Right cardiac atrium (tissue), 5 donors: ENCODE results near the gene TOR1B. TPM values are rescaled to one million over a fixed set of nuclear protein-coding genes. Genes with fewer than 3 reads are reported as not detected.

Experiments
- ATAC-seq, 2 donors: fragments of 200-7000 bp; cut with Tn5 transposase; one replicate each; pipeline versions ENCODE4 v1.8.0 to v1.9.1; 2020; ENCODE audit warnings: moderate library complexity in 2 of 2, mild to moderate bottlenecking in 1 of 2
- DNase-seq, 3 donors: peaks; one replicate each; pipeline ENCODE4 v3.0.0-alpha.2; 2020
- H3K27ac ChIP-seq: one replicate; pipeline ENCODE4 v1.5.1; 2013; ENCODE audit warnings: mild to moderate bottlenecking, low read length, control low read depth, moderate library complexity
- H3K27me3 ChIP-seq: one replicate; pipeline ENCODE4 v1.6.1; 2013; ENCODE audit not compliant: control insufficient read depth, insufficient read depth
- H3K4me1 ChIP-seq: one replicate; pipeline ENCODE4 v1.6.1; 2013; ENCODE audit warnings: low read length; ENCODE audit not compliant: control insufficient read depth, insufficient read depth
- H3K4me3 ChIP-seq: one replicate; pipeline ENCODE4 v1.5.1; 2013; ENCODE audit warnings: low read length, control low read depth
- H3K9me3 ChIP-seq: one replicate; pipeline ENCODE4 v1.6.1; 2013; ENCODE audit warnings: low read length; ENCODE audit not compliant: control insufficient read depth
- WGBS: extraction: QIAGEN DNeasy Blood & Tissue Kit; methylation state at CpG from one replicate; pipeline ENCODE4 v1.1.7; 2013; 5-methylcytosine and 5-hydroxymethylcytosine counted together
- intact Hi-C, 4 donors: fragments of 100-400 bp; cut with DNase I; formaldehyde crosslinking; loops; one replicate each; pipeline versions ENCODE4 v1.11.0 to v1.14.0; 2022 to 2023
- polyA plus RNA-seq: library from polyadenylated mRNA; stranded (reverse); fragments of 200-250 nt; gene quantifications from one replicate; pipeline ENCODE4 v1.2.3, GENCODE V29; 2013
- total RNA-seq, 4 donors: library from RNA; stranded (reverse); fragmentation: NEBNext Ultra II Directional; extraction: Animal tissue kit (Norgen Biotek cat#: 25700); gene quantifications; one replicate each; pipeline ENCODE4 v1.2.1, GENCODE V29; 2021
- donor health status: healthy with polysubstance abuse.
- donor health status: DM: no; HTN: yes; CAD: no.
- donor health status: DM: no; HTN: no; CAD: no.
- donor health status: DM: no; HTN: yes; CAD: no; lungs with severe emphysema.
- donor health status: DM: yes; HTN: yes; CAD: no.

Gene TOR1B
- total and polyA plus RNA-seq, 5 donors, result 8.8 to 12.2 (median 10.0) TPM

DNA sequence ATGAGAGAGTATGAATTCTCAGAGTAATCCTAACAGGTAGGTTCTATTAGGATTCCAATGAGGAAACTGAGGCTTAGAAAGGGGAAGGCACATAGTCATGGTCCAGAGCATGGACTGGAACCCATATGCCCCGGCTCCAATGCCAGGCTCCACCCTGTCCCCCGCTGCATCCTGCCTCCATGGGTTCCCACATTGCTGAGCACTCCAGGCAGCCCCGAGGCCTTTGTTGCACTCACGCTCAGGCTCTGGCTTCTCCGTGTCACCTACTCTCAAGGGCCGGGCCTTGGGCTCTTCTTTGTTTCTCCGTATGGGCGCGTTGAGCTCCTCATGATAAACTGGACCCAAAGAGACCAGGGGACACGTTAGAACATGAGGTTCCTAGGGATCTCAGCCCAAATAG is 26.0 kb downstream of the TOR1B start:
- DNase-seq (peak in 1 of 3 donors; percentile 61), ATAC-seq (no peak)
- H3K27ac ChIP-seq, result no peak overlapping the region
- 92% methylated on average over 10 of the region's 10 CpGs for WGBS
- intact Hi-C loops, result no loop called here
- H3K4me3 ChIP-seq, result no peak overlapping the region
- no peaks in the 10 kb centered on the region for H3K4me1 ChIP-seq
- no peaks in the 10 kb centered on the region for H3K27me3 ChIP-seq
- H3K9me3 ChIP-seq, result no peaks in the 10 kb centered on the region

DNA sequence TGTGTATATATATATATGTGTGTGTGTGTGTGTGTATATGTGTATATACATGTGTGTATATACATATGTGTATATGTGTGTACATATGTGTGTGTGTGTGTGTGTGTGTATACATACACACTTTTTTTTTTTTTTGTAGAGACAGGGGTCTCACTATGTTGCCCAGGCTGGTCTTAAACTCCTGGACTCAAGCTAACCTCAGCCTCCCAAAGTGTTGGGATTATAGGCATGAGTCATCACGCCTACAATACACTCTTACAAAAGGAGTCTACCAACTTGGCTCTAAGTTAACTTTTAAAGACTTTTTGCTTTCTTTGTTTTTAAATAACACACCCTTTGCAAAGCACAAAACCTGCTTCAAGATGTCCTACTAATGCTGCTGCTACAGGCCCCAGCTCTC is 30.0 kb downstream of the TOR1B start:
- Histone ChIP-seq H3K27me3 (no peaks in the 10 kb centered on the region), H3K4me3 (no peak overlapping the region), H3K9me3 (no peaks in the 10 kb centered on the region), H3K4me1 (peaks cover 3% of the 10 kb centered on the region), H3K27ac (no peak overlapping the region)
- ATAC-seq (no peak), DNase-seq (no peak)
- WGBS, result 96% methylated on average over 1 of the region's 1 CpG
- intact Hi-C loops, result no loop called here

DNA sequence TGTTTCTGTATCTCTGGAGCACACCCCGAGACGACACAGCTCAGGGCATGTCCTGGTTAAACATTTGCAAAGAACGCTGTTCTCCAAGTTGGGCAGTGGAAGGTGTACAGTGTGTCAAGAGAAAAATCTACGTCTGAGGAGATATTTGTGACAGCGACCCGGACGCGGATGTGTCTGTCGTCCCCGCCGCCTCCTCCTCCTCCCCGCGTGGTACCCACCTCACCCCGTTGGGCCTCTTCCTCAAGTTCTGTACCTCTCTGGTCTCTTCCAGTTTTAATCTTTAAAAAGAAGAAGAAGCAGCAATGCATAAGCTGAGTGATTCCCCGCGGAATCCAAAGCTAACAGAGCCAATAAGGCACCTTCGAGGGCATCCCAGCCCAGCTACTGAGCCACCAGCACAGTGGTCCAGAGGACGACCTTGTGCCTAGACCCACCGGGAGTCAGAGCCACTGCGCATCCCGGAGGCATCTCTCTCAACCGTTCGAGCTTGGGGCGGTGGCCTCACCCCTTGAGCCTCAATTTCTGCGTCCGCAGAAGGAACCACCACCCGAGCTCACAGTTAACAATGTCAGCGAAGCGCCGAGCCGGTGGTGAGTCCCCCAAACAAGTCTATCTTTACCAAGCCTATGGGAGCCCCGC is 31.6 kb downstream of the TOR1B start:
- peak; percentile 13 to 38 for ATAC-seq
- Histone ChIP-seq H3K4me3 (peak overlapping the region; percentile 74), H3K4me1 (peaks cover 3% of the 10 kb centered on the region), H3K9me3 (no peaks in the 10 kb centered on the region), H3K27ac (peak overlapping the region; percentile 45), H3K27me3 (no peaks in the 10 kb centered on the region)
- peak in 1 of 3 donors; percentile 63 for DNase-seq
- 3% methylated on average over 32 of the region's 32 CpGs for WGBS
- intact Hi-C loops, result no loop called here

DNA sequence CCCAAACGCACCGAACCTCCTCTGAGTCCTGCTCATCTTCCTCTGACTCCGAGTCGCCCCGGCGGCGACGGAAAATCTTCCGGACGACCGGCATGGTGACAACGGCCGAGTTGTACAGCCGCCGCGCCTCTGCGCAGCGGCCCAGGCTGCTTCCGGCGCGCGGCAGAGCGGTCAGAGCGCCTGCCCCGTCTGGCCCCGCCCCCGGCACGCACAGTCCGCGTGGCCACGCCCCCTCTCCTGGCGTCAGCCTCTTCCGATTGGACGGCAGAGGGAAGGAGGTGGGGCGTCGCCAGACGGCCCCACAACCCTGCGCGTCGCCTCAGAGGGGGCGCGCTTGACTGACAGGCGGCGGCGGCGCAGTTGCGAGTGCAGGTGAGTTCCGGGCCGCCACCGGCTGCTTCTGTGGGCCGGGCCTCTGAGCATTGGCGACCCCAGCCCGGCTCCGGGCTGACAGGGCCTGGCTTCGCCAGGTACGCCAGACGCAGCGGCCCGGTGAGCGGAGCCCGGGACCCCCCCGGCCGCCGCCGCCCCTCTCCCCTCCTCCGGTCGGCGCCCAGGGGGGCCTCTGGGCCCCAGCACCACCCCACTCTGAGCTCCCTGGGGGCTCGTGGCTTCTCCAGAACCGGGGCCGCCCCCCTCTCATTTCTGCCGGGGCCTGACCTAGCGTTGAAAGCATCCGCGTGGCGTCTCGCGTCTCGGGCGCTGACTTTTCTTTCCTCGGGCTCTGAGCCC is 32.3 kb downstream of the TOR1B start, which contains the start of the genes C9orf78 and USP20:
C9orf78 (minus strand) TSS at position 148 of the 732 bp plus-strand sequence; CDS start at position 94, 54 bp downstream.
USP20 (plus strand) TSS at position 331 of the 732 bp plus-strand sequence. CDS start 17,098 bp downstream, outside the sequence.
- H3K27ac ChIP-seq, result peak within 1 kb of the TSS; percentile 45
- H3K4me3 ChIP-seq, result peak within 1 kb of the TSS; percentile 82
- H3K9me3 ChIP-seq, result no peaks in the 10 kb centered on the region
- intact Hi-C loops, result no loop called here
- peaks cover 3% of the 10 kb centered on the region for H3K4me1 ChIP-seq
- WGBS, result under 1% methylated on average over 81 of the region's 81 CpGs
- H3K27me3 ChIP-seq, result no peaks in the 10 kb centered on the region
- ATAC-seq, result peak; percentile 100
- peak; percentile 96 to 99 (median 99) for DNase-seq

DNA sequence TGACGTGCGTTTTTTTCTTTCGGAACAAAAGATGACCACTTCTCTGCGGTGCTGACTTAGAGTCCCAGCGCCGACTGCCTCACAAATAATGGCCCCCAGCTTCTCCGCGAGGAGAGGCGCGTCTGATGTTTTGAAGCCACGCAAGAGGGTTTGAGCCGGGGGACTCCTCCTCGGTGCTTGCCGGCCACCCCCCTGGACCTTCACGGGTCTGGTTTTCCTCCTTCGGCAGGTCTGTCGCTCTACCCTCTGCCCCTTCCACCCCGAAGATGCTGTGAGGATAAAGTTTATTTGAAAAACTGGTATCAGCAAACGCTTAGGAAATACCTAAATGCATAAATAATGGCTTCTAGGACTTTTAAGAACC is 32.9 kb downstream of the TOR1B start:
- Histone ChIP-seq H3K4me1 (peaks cover 3% of the 10 kb centered on the region), H3K27ac (no peak overlapping the region), H3K27me3 (no peaks in the 10 kb centered on the region), H3K4me3 (peak overlapping the region; percentile 82), H3K9me3 (no peaks in the 10 kb centered on the region)
- under 1% methylated on average over 19 of the region's 19 CpGs for WGBS
- DNase-seq, result no peak
- ATAC-seq, result no peak
- intact Hi-C loops, result no loop called here

DNA sequence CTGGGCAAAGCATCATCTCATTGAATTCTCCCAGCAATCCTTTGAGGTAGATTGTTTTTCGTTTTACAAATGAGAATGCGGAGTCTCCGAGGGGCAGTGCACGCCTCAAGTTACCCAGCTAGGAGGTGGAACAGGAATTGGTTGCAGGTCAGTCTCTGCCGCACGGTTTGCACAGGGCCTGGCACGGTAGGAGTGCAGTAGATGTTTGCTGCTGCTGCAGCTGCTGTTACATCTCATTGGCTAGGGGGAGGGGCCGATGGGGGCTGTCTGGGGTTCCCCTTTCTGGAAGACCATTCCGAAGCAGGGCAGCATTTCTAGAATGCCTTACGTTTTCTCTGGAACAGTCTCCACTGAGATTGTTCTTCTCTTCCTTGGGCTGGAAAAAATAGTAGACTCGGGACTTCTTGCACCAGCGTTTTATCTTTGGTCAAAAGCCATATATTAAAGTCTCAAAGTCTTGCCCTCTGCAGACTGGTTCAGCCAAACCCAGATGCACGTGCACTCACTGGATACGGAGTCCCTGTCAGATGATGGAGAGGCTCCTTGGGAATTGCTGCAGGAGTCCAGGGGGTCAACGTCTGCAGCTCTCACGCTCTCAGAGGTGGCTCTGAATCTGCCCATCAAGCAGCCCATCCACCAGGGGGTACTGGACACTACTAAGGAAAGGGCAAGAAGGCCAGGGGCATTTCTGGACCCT is 33.5 kb downstream of the TOR1B start:
- 39% methylated on average over 16 of the region's 16 CpGs for WGBS
- Histone ChIP-seq H3K4me1 (peaks cover 3% of the 10 kb centered on the region), H3K27me3 (no peaks in the 10 kb centered on the region), H3K9me3 (no peaks in the 10 kb centered on the region), H3K27ac (no peak overlapping the region), H3K4me3 (peak overlapping the region; percentile 82)
- intact Hi-C loops, result no loop called here
- ATAC-seq (no peak), DNase-seq (peak in 1 of 3 donors; percentile 64)

DNA sequence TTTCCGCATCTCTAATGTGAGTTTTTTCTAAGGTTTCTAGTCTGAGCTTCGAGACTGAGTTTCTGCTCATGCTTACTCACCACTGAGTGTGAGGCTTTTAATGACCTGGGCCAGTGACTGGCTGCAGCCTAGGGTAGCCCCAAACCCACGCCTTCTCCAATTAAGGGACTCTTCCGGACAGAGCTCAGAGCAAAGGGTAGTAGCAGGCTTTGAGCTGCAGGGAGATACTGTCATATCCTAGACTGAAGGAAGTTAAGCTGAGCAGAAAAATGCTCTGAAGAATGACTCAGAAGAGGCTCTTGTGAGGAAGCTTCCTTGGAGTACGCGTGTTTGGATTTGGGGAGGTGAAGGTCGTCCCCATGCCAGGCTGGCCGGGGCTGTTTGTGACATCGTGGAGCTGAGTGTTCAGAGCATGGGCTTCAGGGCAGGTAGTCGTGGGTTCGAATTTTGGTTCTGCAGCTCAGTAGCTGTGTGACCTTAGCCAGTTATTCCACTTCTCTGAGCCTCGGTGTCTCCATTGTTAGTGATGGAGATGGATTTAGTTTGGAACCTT is 35.8 kb downstream of the TOR1B start:
- intact Hi-C loops, result no loop called here
- no peak overlapping the region for H3K27ac ChIP-seq
- no peak overlapping the region for H3K4me3 ChIP-seq
- 88% methylated on average over 12 of the region's 12 CpGs for WGBS
- peaks cover 3% of the 10 kb centered on the region for H3K4me1 ChIP-seq
- DNase-seq, result no peak
- no peaks in the 10 kb centered on the region for H3K27me3 ChIP-seq
- no peaks in the 10 kb centered on the region for H3K9me3 ChIP-seq
- ATAC-seq, result no peak

DNA sequence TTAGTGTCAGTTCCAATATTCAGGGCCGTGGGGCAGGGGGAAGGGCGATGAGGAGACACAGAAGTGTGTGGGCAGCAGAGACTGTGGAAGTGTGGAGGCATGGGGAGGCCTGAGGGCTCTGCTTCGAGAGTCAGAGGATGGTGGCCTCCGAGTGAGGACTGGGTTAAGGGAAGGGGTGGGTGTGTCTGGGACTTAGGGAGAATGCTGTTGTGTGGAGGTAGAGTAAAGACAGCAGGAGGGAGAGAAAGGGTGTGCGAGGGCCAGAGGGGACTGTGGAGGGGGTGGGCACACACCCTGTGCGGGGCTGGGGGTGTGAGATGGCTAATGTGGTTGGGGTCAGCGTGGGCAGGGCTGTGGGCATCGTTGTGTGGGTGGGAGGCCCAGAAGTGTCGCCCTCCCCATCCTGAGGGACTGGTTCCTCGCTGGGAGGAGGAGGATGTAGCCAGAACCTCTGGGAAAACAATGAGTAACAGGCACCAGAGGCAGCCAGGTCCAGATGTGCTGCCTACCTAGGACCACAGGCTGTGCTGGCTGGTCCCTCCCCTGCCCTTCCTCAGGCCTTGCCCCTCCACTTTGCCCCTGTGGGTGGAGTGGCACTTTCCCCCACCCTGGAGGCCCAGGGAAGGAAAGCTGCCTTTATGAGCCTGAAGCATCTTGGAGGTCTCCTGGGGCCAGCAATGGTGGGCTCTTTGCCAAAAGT is 36.5 kb downstream of the TOR1B start:
- no peak overlapping the region for H3K27ac ChIP-seq
- 76% methylated on average over 10 of the region's 10 CpGs for WGBS
- H3K4me1 ChIP-seq, result peaks cover 3% of the 10 kb centered on the region
- intact Hi-C loops, result no loop called here
- DNase-seq (peak in 1 of 3 donors; percentile 46), ATAC-seq (no peak)
- no peak overlapping the region for H3K4me3 ChIP-seq
- no peaks in the 10 kb centered on the region for H3K27me3 ChIP-seq
- H3K9me3 ChIP-seq, result no peaks in the 10 kb centered on the region

DNA sequence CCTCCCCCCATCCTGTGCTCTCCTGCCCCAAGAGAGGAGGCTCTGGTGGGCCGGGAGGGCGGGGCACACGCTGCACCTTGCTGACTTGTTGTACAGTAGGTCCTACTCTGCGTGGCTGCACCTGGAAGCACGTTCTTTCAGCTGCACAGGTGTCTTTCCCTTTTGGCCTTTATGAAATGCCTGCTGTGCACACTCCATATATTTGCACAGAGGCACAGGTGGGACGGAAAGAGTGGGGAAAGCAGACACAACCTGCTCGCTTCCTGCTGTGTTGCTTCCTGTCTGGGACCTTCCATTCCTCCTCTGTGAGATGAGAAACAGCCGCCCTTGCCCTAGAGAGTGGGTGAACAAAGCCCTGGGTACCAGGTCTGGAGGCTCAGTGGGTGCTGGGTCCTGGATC is 37.0 kb downstream of the TOR1B start:
- Histone ChIP-seq H3K9me3 (no peaks in the 10 kb centered on the region), H3K4me3 (no peak overlapping the region), H3K4me1 (peaks cover 3% of the 10 kb centered on the region), H3K27ac (no peak overlapping the region), H3K27me3 (no peaks in the 10 kb centered on the region)
- ATAC-seq (no peak), DNase-seq (no peak)
- intact Hi-C loops, result no loop called here
- 90% methylated on average over 8 of the region's 8 CpGs for WGBS

DNA sequence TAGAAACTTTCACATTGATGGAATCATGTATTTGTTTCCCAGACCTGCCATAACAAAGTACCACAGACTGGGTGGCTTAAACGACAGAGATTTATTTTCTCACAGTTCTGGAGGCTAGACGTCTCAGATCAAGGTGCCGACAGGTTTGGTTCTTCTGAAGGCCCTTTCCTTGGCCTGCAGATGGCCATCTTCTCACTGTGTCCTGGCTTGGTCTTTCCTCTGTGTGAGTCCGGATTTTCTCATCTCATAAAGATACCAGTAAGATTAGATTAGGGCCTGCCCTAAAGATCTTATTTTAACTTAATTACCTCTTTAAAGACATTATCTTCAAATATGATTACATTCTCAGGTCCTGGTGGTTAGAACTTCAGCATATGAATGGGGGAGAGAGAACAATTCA is 38.1 kb downstream of the TOR1B start:
- WGBS, result 62% methylated on average over 4 of the region's 4 CpGs
- DNase-seq, result no peak

More for the DNA sequence above, 38.1 kb downstream of the TOR1B start:
- H3K4me1 ChIP-seq, result peaks cover 3% of the 10 kb centered on the region
- intact Hi-C loops, result no loop called here
- no peaks in the 10 kb centered on the region for H3K27me3 ChIP-seq
- H3K9me3 ChIP-seq, result no peaks in the 10 kb centered on the region
- no peak for ATAC-seq
- H3K27ac ChIP-seq, result no peak overlapping the region
- no peak overlapping the region for H3K4me3 ChIP-seq
